ENCODE data around the gene RPS18. TPM values are rescaled to one million over a fixed set of nuclear protein-coding genes. Genes with fewer than 3 reads are reported as not detected.
A peak's percentile ranks its signal among the peaks of the same experiment; 100 is the strongest.

Gene RPS18
- total and polyA plus RNA-seq, 7 donors: 1,108 to 4,446 (median 1,410) TPM

GRCh38 chr6:33286946-33287914 is 15.4 kb downstream of the RPS18 start:
- intact Hi-C loops (cut with DNase I): loop anchor here in 1 of 2 donors (5.0 kb wide), 1 partner anchor 1160 kb away; the partner anchor contains the start of gene ATF6B
- no peaks in the 10 kb centered on the region for H3K27me3 ChIP-seq (ENCODE audit: insufficient read depth in 3 of 3, low read length in 2 of 3)
- TF ChIP-seq, protein P1, sequence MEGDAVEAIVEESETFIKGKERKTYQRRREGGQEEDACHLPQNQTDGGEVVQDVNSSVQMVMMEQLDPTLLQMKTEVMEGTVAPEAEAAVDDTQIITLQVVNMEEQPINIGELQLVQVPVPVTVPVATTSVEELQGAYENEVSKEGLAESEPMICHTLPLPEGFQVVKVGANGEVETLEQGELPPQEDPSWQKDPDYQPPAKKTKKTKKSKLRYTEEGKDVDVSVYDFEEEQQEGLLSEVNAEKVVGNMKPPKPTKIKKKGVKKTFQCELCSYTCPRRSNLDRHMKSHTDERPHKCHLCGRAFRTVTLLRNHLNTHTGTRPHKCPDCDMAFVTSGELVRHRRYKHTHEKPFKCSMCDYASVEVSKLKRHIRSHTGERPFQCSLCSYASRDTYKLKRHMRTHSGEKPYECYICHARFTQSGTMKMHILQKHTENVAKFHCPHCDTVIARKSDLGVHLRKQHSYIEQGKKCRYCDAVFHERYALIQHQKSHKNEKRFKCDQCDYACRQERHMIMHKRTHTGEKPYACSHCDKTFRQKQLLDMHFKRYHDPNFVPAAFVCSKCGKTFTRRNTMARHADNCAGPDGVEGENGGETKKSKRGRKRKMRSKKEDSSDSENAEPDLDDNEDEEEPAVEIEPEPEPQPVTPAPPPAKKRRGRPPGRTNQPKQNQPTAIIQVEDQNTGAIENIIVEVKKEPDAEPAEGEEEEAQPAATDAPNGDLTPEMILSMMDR (IDR thresholded peaks at IDR 0.05): no peak
- ATAC-seq (no peak), DNase-seq (peak in 1 of 2 donors; percentile 51)
- no peaks in the 10 kb centered on the region for H3K9me3 ChIP-seq
- H3K36me3 ChIP-seq (ENCODE audit: insufficient read depth in 1 of 2, low read depth in 1 of 2): peaks cover 3 to 77% of the 10 kb centered on the region in 2 donors
- no peak overlapping the region for H3K27ac ChIP-seq
- peaks cover 18% of the 10 kb centered on the region for H3K4me1 ChIP-seq
- H3K4me3 ChIP-seq: no peak overlapping the region
- 90 to 91% (median 90%) methylated on average over 22 of the region's 22 CpGs for WGBS, 3 donors

- ATAC-seq (peak in 1 of 4 donors; percentile 4), DNase-seq (no peak)
- Histone ChIP-seq H3K27ac (peak overlapping the region; percentile 77), H3K27me3 (ENCODE audit: insufficient read depth in 3 of 3, low read length in 2 of 3) (no peaks in the 10 kb centered on the region), H3K9me3 (no peaks in the 10 kb centered on the region), H3K36me3 (ENCODE audit: insufficient read depth in 1 of 2, low read depth in 1 of 2) (peaks cover 3 to 78% of the 10 kb centered on the region in 2 donors), H3K4me3 (peak overlapping the region; percentile 85), H3K4me1 (peaks cover 18% of the 10 kb centered on the region)
- TF ChIP-seq, protein P1 (IDR thresholded peaks at IDR 0.05): no peak
- WGBS, 3 donors: 12 to 16% (median 15%) methylated on average over 21 of the region's 21 CpGs
- intact Hi-C loops (cut with DNase I): loop anchor here in 1 of 2 donors (2.0 to 5.0 kb wide), 2 partner anchors 16 to 1161 kb away; partner anchors contain the start of genes ATF6B and RPS18
Measured at GRCh38 chr6:33288141-33288920, 16.5 kb downstream of the RPS18 start.

GRCh38 chr6:33288921-33289783 is 17.3 kb downstream of the RPS18 start, which contains the start of the genes PFDN6 and WDR46:
Gene PFDN6, plus strand, starts transcription at chr6:33289601. Its CDS starts 256 bp downstream, at chr6:33289857.
Gene WDR46, minus strand, starts transcription at chr6:33289239. Its CDS starts 69 bp downstream, at chr6:33289170.
- Histone ChIP-seq H3K27me3 (ENCODE audit: insufficient read depth in 3 of 3, low read length in 2 of 3) (no peaks in the 10 kb centered on the region), H3K36me3 (ENCODE audit: insufficient read depth in 1 of 2, low read depth in 1 of 2) (peaks cover 3 to 78% of the 10 kb centered on the region in 2 donors), H3K4me3 (peak within 1 kb of the TSS; percentile 85), H3K4me1 (peaks cover 18% of the 10 kb centered on the region), H3K27ac (peak within 1 kb of the TSS; percentile 77), H3K9me3 (no peaks in the 10 kb centered on the region)
- ATAC-seq (peak; percentile 94 to 97 (median 96)), DNase-seq (peak; percentile 76 to 85)
- WGBS, 3 donors: 0% methylated on average over 38 to 43 of the region's 43 CpGs
- TF ChIP-seq, protein P1 (IDR thresholded peaks at IDR 0.05): no peak
- intact Hi-C loops (cut with DNase I): loop anchor here in 1 of 2 donors (1.0 to 5.0 kb wide), 3 partner anchors 9 to 1162 kb away; partner anchors contain the start of genes ATF6B and RPS18
